HCT116 (cell line): ENCODE measurements around the gene ZFP3. TPM values are rescaled to one million over a fixed set of nuclear protein-coding genes. Genes with fewer than 3 reads are reported as not detected.
"Not testable (repeated sequence)": the region's sequence is repeated elsewhere in the genome, so short reads cannot be mapped to it uniquely, and the experiment has no call there.

Experiments used
- ATAC-seq: fragments of 200-7000 bp; cut with Tn5 transposase; 2 replicates; pipeline ENCODE4 v1.9.1; 2020; ENCODE audit warnings: mild to moderate bottlenecking, moderate library complexity
- BruUV-seq: library from RNA; stranded (reverse); fragments of 400-500 nt; replicated peaks from 2 replicates; lab custom pipeline; 2021; lab: Mats Ljungman, UMichigan
- CTCF ChIA-PET: fragments of 300-600 bp; sonication (Branson Sonifier 250); formaldehyde crosslinking; loops from one replicate; lab custom pipeline; 2021; ENCODE audit warnings: antibody characterized with exemption; lab: Charles Lee
- POLR2A ChIA-PET: fragments of 300-600, 350-600 bp; sonication (Branson Sonifier 250); formaldehyde crosslinking; loops from one replicate; lab custom pipeline; 2021; ENCODE audit warnings: antibody characterized with exemption; lab: Charles Lee
- RAD21 ChIA-PET, 2 experiments: fragments of 300-600 bp; sonication (Branson Sonifier 250); formaldehyde crosslinking; loops; one replicate each; lab custom pipeline; 2023; ENCODE audit warnings: low total read pairs in 2 of 2; ENCODE audit not compliant: uncharacterized antibody in 2 of 2, unreplicated experiment in 2 of 2, low non-redundant PET in 1 of 2; lab: Charles Lee
- DNase-seq: peaks from one replicate; pipeline ENCODE4 v3.0.0-alpha.2; 2010; ENCODE audit warnings: low read depth, low spot score
- H2AFZ ChIP-seq: fragments of 200-600 bp; shearing (Covaris generic), sonication (generic); 2 replicates; pipeline ENCODE4 v1.6.1; 2017; ENCODE audit warnings: low read depth, mixed run types, mixed read lengths, antibody characterized with exemption, low read length; ENCODE audit not compliant: poor library complexity, severe bottlenecking
- H3K27ac ChIP-seq: 2 replicates; pipeline ENCODE4 v1.5.1; 2012; ENCODE audit warnings: low read depth, low read length
- H3K27me3 ChIP-seq: fragments of 200-600 bp; sonication (generic); 2 replicates; pipeline ENCODE4 v1.6.1; 2016; ENCODE audit warnings: mixed run types, low read length, mixed read lengths; ENCODE audit not compliant: insufficient read depth
- H3K36me3 ChIP-seq, 2 experiments: fragments of 200-500 bp in 1 of 2; fragments of 200-600 bp in 1 of 2; sonication (Bioruptor generic) in 1 of 2; sonication (generic) in 1 of 2; 2 replicates each; pipeline versions ENCODE4 v1.5.1 to v1.6.1; 2014 to 2016; ENCODE audit warnings: low read length in 2 of 2, inconsistent platforms in 1 of 2, mixed read lengths in 1 of 2, mixed run types in 1 of 2; ENCODE audit not compliant: insufficient read depth in 2 of 2, control insufficient read depth in 1 of 2
- H3K4me1 ChIP-seq, 2 experiments: fragments of 200-600 bp in 1 of 2; sonication (generic) in 1 of 2; 2 replicates each; pipeline versions ENCODE4 v1.5.1 to v1.6.1; 2012 to 2017; ENCODE audit warnings: low read length in 2 of 2, inconsistent platforms in 1 of 2, mild to moderate bottlenecking in 1 of 2, mixed read lengths in 1 of 2, mixed run types in 1 of 2, moderate library complexity in 1 of 2; ENCODE audit not compliant: insufficient read depth in 2 of 2, control insufficient read depth in 1 of 2
- H3K4me2 ChIP-seq: fragments of 200-600 bp; sonication (generic); 2 replicates; pipeline ENCODE4 v1.6.1; 2017; ENCODE audit warnings: mixed run types, low read length, mixed read lengths
- H3K4me3 ChIP-seq, 2 experiments: fragments of 200-600 bp in 1 of 2; sonication (generic) in 1 of 2; replicated peaks in 1 of 2; 2 replicates each; pipeline ENCODE4 v1.5.1; 2011 to 2016; ENCODE audit warnings: low read length in 2 of 2, control low read depth in 1 of 2, low read depth in 1 of 2, mild to moderate bottlenecking in 1 of 2, mixed read lengths in 1 of 2, mixed run types in 1 of 2
- H3K79me2 ChIP-seq: fragments of 200-600 bp; sonication (generic); 2 replicates; pipeline ENCODE4 v1.6.1; 2017; ENCODE audit warnings: mild to moderate bottlenecking, mixed run types, low read length, moderate library complexity, mixed read lengths; ENCODE audit not compliant: insufficient read depth
- H3K9ac ChIP-seq: fragments of 200-600 bp; sonication (generic); 2 replicates; pipeline ENCODE4 v1.6.1; 2016; ENCODE audit warnings: low read length, mixed read lengths
- H3K9me2 ChIP-seq: fragments of 200-600 bp; sonication (generic), shearing (Covaris generic); 2 replicates; pipeline ENCODE4 v1.6.1; 2017; ENCODE audit warnings: mixed run types, mild to moderate bottlenecking, moderate library complexity; ENCODE audit not compliant: insufficient read depth
- H3K9me3 ChIP-seq, 2 experiments: fragments of 200-500 bp in 1 of 2; fragments of 200-600 bp in 1 of 2; sonication (Bioruptor generic) in 1 of 2; sonication (generic) in 1 of 2; 2 replicates each; pipeline ENCODE4 v1.6.1; 2014 to 2017; ENCODE audit warnings: low read length in 2 of 2, mixed read lengths in 2 of 2, inconsistent platforms in 1 of 2, low read depth in 1 of 2, mild to moderate bottlenecking in 1 of 2, mixed run types in 1 of 2, moderate library complexity in 1 of 2; ENCODE audit not compliant: control insufficient read depth in 1 of 2, insufficient read depth in 1 of 2
- H4K20me1 ChIP-seq: fragments of 200-600 bp; sonication (generic), shearing (Covaris generic); 2 replicates; pipeline ENCODE4 v1.6.1; 2017; ENCODE audit warnings: mixed run types, mild to moderate bottlenecking, moderate library complexity; ENCODE audit not compliant: insufficient read depth
- CEBPB ChIP-seq: IDR thresholded peaks from 2 replicates; pipeline ENCODE4 v1.6.1; 2012; ENCODE audit warnings: low read depth
- EZH2phosphoT487 ChIP-seq: fragments of 200-600 bp; IDR thresholded peaks from 2 replicates; pipeline ENCODE4 v1.6.1; 2018; ENCODE audit warnings: antibody characterized with exemption, borderline replicate concordance
- YY1 ChIP-seq: IDR thresholded peaks from 2 replicates; pipeline ENCODE4 v1.6.1; 2011; ENCODE audit warnings: low read length, low read depth, moderate library complexity, mild to moderate bottlenecking; ENCODE audit not compliant: insufficient replicate concordance; ENCODE audit errors: extremely low read depth
- ZNF274 ChIP-seq: fragments of 200-500 bp; sonication (Bioruptor generic); IDR thresholded peaks from 2 replicates; pipeline ENCODE4 v1.6.1; 2014; ENCODE audit warnings: mild to moderate bottlenecking, low read depth, low read length, inconsistent platforms
- intact Hi-C: fragments of 100-400 bp; cut with micrococcal nuclease; formaldehyde crosslinking; loops from 2 replicates; pipeline ENCODE4 v1.10.0; 2022
- total RNA-seq: library from RNA; stranded (reverse); gene quantifications from one replicate; pipeline ENCODE4 v1.2.1, GENCODE V29; 2021; ENCODE audit not compliant: unreplicated experiment
- TF ChIP-seq, protein P1 (sequence below): IDR thresholded peaks from 2 replicates; pipeline ENCODE4 v1.6.1; 2012

The ZFP3 gene
- total RNA-seq, 1 experiment from 2014 or later = 0.05 TPM

DNA sequence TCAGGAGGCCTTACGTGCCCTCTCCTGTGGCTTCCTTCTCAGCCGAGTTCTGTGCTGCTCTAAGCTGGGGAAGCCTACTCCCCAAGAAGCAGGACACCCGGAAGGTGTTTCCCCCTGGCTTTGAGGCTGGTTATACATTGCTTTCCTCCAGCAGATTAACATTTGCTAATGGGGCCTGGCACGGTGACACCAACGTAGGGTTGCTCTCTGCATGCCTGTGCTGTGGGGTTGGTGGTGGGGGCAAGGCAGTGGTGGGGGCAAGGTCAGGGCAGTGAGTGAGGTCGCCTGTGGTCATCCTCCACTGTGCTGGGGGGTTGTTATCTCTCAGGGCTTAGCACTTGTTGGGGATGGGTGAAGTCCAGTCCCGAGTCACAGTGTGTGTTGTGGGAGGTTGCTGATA, 41.8 kb downstream of the ZFP3 start:
- no peaks in the 10 kb centered on the region for H3K9me2 ChIP-seq
- RAD21 ChIA-PET = no interaction called here
- 0 out of 2 replicates have a peak, but pooled peaks cover 4% of the 10 kb centered on the region for H3K27me3 ChIP-seq
- CTCF ChIA-PET = no interaction called here
- H3K9me3 ChIP-seq = no peaks in the 10 kb centered on the region
- H3K9ac ChIP-seq = no peak overlapping the region
- H3K4me2 ChIP-seq = no peak overlapping the region
- ATAC-seq (no peak), DNase-seq (no peak)
- H3K79me2 ChIP-seq = no peaks in the 10 kb centered on the region
- no peaks in the 10 kb centered on the region for H4K20me1 ChIP-seq
- no peak overlapping the region for H2AFZ ChIP-seq
- intact Hi-C loops = no loop called here
- POLR2A ChIA-PET = no interaction called here
- no peak for TF ChIP-seq CEBPB
- TF ChIP-seq, protein P1, sequence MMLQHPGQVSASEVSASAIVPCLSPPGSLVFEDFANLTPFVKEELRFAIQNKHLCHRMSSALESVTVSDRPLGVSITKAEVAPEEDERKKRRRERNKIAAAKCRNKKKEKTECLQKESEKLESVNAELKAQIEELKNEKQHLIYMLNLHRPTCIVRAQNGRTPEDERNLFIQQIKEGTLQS = no peak
- no peak for TF ChIP-seq ZNF274
- TF ChIP-seq EZH2phosphoT487 = no peak
- no peak for TF ChIP-seq YY1
- H3K4me1 ChIP-seq = no peaks in the 10 kb centered on the region
- H3K27ac ChIP-seq = no peak overlapping the region
- H3K4me3 ChIP-seq = no peak overlapping the region
- BruUV-seq = no TSS peak
- no peaks in the 10 kb centered on the region for H3K36me3 ChIP-seq

DNA sequence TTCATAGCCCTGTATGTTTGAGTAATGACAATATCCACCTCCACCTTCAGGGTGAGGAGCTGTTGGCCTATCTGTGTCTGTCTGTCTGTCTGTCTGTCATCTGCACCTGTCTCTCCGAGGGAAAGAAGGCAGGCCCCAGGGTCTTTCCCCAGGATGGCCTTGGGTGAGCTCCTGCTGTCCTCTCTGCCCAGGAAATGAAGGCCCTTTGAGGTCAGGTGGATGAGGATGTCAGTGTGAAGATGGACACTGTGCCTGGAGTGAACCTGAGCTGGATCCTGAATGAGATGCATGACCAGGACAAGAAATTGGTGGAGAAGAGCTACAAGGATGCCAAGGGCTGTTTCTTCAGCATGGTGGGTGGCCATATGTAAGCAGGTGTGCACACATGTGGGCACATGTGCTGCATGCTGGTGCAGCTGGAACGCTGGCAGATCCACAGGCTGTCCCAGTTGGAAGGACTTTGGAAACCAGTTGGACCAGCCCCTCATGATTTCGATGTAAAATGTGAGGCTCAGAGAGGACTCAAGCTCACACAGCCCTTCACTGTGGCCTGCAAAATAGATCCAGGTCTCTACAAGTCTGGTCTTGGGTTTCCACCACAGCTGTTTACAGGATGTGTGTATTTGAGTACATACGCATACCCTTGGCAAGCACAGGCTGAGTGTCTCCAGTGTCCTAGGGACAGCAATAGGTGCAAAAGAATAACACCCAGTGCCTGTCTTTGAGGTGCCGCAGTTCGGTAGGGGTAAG, 42.3 kb downstream of the ZFP3 start:
- H3K9me2 ChIP-seq, H3K27ac ChIP-seq, H3K4me1 ChIP-seq, DNase-seq, H3K79me2 ChIP-seq, H3K4me3 ChIP-seq, H3K27me3 ChIP-seq, H3K36me3 ChIP-seq, H3K9ac ChIP-seq, ATAC-seq, H4K20me1 ChIP-seq, H3K4me2 ChIP-seq, intact Hi-C loops, H2AFZ ChIP-seq, BruUV-seq, CTCF ChIA-PET, POLR2A ChIA-PET, H3K9me3 ChIP-seq, RAD21 ChIA-PET: not testable (repeated sequence)
